Measurements from ENCODE around the gene FAM72A. TPM values are rescaled to one million over a fixed set of nuclear protein-coding genes. Genes with fewer than 3 reads are reported as not detected.

Gene FAM72A
- polyA plus RNA-seq, 1 donor (not counting 4 experiments of a cell fraction or from before 2014, with no cell fraction given): 6.5 TPM

- no peaks in the 10 kb centered on the region for H3K36me3 ChIP-seq (ENCODE audit: control insufficient read depth in 2 of 2, extremely low read depth in 1 of 2, insufficient read depth in 2 of 2, low read length in 2 of 2)
- no peaks in the 10 kb centered on the region for H3K4me1 ChIP-seq (ENCODE audit: control insufficient read depth, extremely low read depth, insufficient read depth, low read length)
- H3K27ac ChIP-seq (ENCODE audit: control insufficient read depth, insufficient read depth, low read length): no peak overlapping the region
- no peaks in the 10 kb centered on the region for H4K20me1 ChIP-seq (ENCODE audit: control insufficient read depth, extremely low read depth, insufficient read depth, low read length)
- H3K4me2 ChIP-seq (ENCODE audit: control insufficient read depth, extremely low read depth, insufficient read depth, low read depth, low read length): no peak overlapping the region
- peaks cover 20% of the 10 kb centered on the region for H3K27me3 ChIP-seq (ENCODE audit: control insufficient read depth, extremely low read depth, insufficient read depth, low read length)
- DNase-seq (ENCODE audit: low read depth, low spot score) (no peak), FAIRE-seq (no peak)
- H3K4me3 ChIP-seq (ENCODE audit: control insufficient read depth in 2 of 3, extremely low read depth in 1 of 3, insufficient read depth in 2 of 3, low read depth in 1 of 3, low read length in 3 of 3): no peak overlapping the region
- H3K9me1 ChIP-seq (ENCODE audit: control insufficient read depth, extremely low read depth, insufficient read depth, low read length): no peaks in the 10 kb centered on the region
- H3K9ac ChIP-seq (ENCODE audit: control insufficient read depth, extremely low read depth, insufficient read depth, low read length): no peak overlapping the region
- no peak overlapping the region for H2AFZ ChIP-seq (ENCODE audit: control insufficient read depth, low read length)
- no peaks in the 10 kb centered on the region for H3K79me2 ChIP-seq (ENCODE audit: control insufficient read depth, insufficient read depth, low read length)
- dilution Hi-C loops (cut with MboI; ENCODE audit: extremely low pct_ligation_motif_present, low sequenced_read_pairs): no loop called here
- no peaks in the 10 kb centered on the region for H3K9me3 ChIP-seq (ENCODE audit: control insufficient read depth, low read depth, low read length)
- TF ChIP-seq, protein P1, sequence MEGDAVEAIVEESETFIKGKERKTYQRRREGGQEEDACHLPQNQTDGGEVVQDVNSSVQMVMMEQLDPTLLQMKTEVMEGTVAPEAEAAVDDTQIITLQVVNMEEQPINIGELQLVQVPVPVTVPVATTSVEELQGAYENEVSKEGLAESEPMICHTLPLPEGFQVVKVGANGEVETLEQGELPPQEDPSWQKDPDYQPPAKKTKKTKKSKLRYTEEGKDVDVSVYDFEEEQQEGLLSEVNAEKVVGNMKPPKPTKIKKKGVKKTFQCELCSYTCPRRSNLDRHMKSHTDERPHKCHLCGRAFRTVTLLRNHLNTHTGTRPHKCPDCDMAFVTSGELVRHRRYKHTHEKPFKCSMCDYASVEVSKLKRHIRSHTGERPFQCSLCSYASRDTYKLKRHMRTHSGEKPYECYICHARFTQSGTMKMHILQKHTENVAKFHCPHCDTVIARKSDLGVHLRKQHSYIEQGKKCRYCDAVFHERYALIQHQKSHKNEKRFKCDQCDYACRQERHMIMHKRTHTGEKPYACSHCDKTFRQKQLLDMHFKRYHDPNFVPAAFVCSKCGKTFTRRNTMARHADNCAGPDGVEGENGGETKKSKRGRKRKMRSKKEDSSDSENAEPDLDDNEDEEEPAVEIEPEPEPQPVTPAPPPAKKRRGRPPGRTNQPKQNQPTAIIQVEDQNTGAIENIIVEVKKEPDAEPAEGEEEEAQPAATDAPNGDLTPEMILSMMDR (optimal IDR thresholded peaks at IDR 0.05 in 1 of 3, IDR thresholded peaks at IDR 0.05 in 1 of 3, conservative IDR thresholded peaks at IDR 0.05 in 1 of 3; ENCODE audit: extremely low read depth in 1 of 3, insufficient read depth in 2 of 3, low read length in 3 of 3): no peak
- TF ChIP-seq EZH2 (IDR thresholded peaks at IDR 0.05; ENCODE audit: low read length): no peak
Observed at GRCh38 chr1:206142770-206143169, 59.9 kb downstream of the FAM72A start.

GRCh38 chr1:206142011-206142410 lies 60.6 kb downstream of the FAM72A start:
- dilution Hi-C loops (cut with MboI; ENCODE audit: extremely low pct_ligation_motif_present, low sequenced_read_pairs): no loop called here
- no peaks in the 10 kb centered on the region for H3K4me1 ChIP-seq (ENCODE audit: control insufficient read depth, extremely low read depth, insufficient read depth, low read length)
- H2AFZ ChIP-seq (ENCODE audit: control insufficient read depth, low read length): no peak overlapping the region
- FAIRE-seq: no peak
- H3K9me1 ChIP-seq (ENCODE audit: control insufficient read depth, extremely low read depth, insufficient read depth, low read length): no peaks in the 10 kb centered on the region
- H3K4me3 ChIP-seq (ENCODE audit: control insufficient read depth in 2 of 3, extremely low read depth in 1 of 3, insufficient read depth in 2 of 3, low read depth in 1 of 3, low read length in 3 of 3): no peak overlapping the region
- H3K27me3 ChIP-seq (ENCODE audit: control insufficient read depth, extremely low read depth, insufficient read depth, low read length): peaks cover 20% of the 10 kb centered on the region
- H3K9me3 ChIP-seq (ENCODE audit: control insufficient read depth, low read depth, low read length): no peaks in the 10 kb centered on the region
- no peaks in the 10 kb centered on the region for H3K36me3 ChIP-seq (ENCODE audit: control insufficient read depth in 2 of 2, extremely low read depth in 1 of 2, insufficient read depth in 2 of 2, low read length in 2 of 2)
- no peak for DNase-seq (ENCODE audit: low read depth, low spot score)
- no peak overlapping the region for H3K4me2 ChIP-seq (ENCODE audit: control insufficient read depth, extremely low read depth, insufficient read depth, low read depth, low read length)
- no peak for TF ChIP-seq EZH2 (IDR thresholded peaks at IDR 0.05; ENCODE audit: low read length)
- TF ChIP-seq, protein P1 (optimal IDR thresholded peaks at IDR 0.05 in 1 of 3, IDR thresholded peaks at IDR 0.05 in 1 of 3, conservative IDR thresholded peaks at IDR 0.05 in 1 of 3; ENCODE audit: extremely low read depth in 1 of 3, insufficient read depth in 2 of 3, low read length in 3 of 3): no peak
- H3K79me2 ChIP-seq (ENCODE audit: control insufficient read depth, insufficient read depth, low read length): no peaks in the 10 kb centered on the region
- H3K27ac ChIP-seq (ENCODE audit: control insufficient read depth, insufficient read depth, low read length): no peak overlapping the region
- H4K20me1 ChIP-seq (ENCODE audit: control insufficient read depth, extremely low read depth, insufficient read depth, low read length): no peaks in the 10 kb centered on the region
- H3K9ac ChIP-seq (ENCODE audit: control insufficient read depth, extremely low read depth, insufficient read depth, low read length): no peak overlapping the region
